ENCODE results near the gene THAP5. TPM values are rescaled to one million over a fixed set of nuclear protein-coding genes. Genes with fewer than 3 reads are reported as not detected.
A peak's percentile ranks its signal among the peaks of the same experiment; 100 is the strongest.

The THAP5 gene, protein sequence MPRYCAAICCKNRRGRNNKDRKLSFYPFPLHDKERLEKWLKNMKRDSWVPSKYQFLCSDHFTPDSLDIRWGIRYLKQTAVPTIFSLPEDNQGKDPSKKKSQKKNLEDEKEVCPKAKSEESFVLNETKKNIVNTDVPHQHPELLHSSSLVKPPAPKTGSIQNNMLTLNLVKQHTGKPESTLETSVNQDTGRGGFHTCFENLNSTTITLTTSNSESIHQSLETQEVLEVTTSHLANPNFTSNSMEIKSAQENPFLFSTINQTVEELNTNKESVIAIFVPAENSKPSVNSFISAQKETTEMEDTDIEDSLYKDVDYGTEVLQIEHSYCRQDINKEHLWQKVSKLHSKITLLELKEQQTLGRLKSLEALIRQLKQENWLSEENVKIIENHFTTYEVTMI
- total RNA-seq (2014; rRNA removed) (8.1 and 11.8 TPM in 2 replicates), Bru-seq, nascent RNA (percentile 93 among the genes with signal in this experiment), BruChase-seq, experiment 1, labeled RNA remaining after a 6-hour chase (percentile 97 among the genes with signal in this experiment), BruChase-seq, experiment 2, labeled RNA remaining after a 2-hour chase (percentile 94 among the genes with signal in this experiment)
- long read RNA-seq, transcript THAP5-208 (2 exons, 880 nt) = minor isoform, 14 of 78 reads
- long read RNA-seq, transcript THAP5-203 (3 exons, 3,306 nt) = major isoform, 45 of 78 reads
- long read RNA-seq, partial matches to known transcripts = 0 of 78 reads
- long read RNA-seq, other reads (novel, unspliced or antisense) = 11 of 78 reads

DNA sequence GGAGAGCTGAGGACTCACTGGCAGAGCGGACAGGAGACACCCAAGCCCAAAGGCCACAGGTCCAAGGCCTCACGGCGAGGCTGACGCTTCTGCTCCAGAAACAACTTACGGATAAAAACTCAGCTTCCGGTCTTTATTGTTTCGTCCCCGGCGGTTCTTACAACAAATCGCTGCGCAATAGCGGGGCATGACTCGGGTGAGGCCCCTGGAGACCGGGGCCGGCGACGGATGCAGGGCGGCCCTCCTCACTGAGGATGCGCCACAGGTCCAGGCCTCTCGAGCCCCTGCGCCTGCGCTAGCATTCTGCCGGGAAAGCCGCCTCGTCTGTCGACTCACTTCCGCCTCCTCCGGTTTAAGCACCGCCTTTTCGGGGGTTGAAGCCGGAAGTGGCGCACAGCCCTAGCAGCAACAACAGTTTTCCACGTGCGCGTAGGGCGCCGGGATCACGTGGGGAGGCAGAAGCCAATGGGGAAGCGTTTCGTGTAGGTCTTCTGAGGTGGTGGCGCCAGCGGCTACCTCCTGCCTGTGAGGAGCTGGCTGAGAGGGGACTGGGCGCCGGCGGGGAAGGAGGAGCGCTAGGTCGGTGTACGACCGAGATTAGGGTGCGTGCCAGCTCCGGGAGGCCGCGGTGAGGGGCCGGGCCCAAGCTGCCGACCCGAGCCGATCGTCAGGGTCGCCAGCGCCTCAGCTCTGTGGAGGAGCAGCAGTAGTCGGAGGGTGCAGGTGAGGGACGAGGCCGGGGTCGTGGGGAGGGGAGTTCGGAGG lies at the start of gene THAP5, which contains the start of gene DNAJB9:
TSS of gene THAP5 (minus strand) at position 326 of the 765 bp plus-strand sequence. CDS start at position 189, 137 bp downstream.
TSS of gene DNAJB9 (plus strand) at position 494 of the 765 bp plus-strand sequence. CDS start 1,853 bp downstream, outside the sequence.
- Histone ChIP-seq H3K36me3 (ENCODE audit: low read depth, low read length) (peaks cover 18% of the 10 kb centered on the region), H3F3A (ENCODE audit: low read length, unreplicated experiment) (no peaks in the 10 kb centered on the region), H3K79me2 (ENCODE audit: low read length) (peaks cover 69% of the 10 kb centered on the region), H2AFZ (ENCODE audit: low read length) (peak within 1 kb of the TSS; percentile 75), H3K9me2 (replicated peaks; ENCODE audit: low read length) (no peaks in the 10 kb centered on the region), H3K4me2 (ENCODE audit: low read length) (peak within 1 kb of the TSS; percentile 87), H4K20me1 (ENCODE audit: low read length) (0 out of 2 replicates have a peak, but pooled peaks cover 7% of the 10 kb centered on the region), H3K27me3 (ENCODE audit: low read length) (no peaks in the 10 kb centered on the region), H3K4me1 (ENCODE audit: insufficient read depth, low read length) (peaks cover 17% of the 10 kb centered on the region), H3K9me3 (ENCODE audit: low read length) (no peaks in the 10 kb centered on the region), H3K27ac (ENCODE audit: low read length) (peak within 1 kb of the TSS; percentile 71), H3K4me3 (ENCODE audit: low read length) (peak within 1 kb of the TSS; percentile 73), H3K9ac (ENCODE audit: low read length) (peak within 1 kb of the TSS; percentile 90)
- intact Hi-C loops (cut with micrococcal nuclease) = loop anchor here (1.0 kb wide), 1 partner anchor 43 kb away; the partner anchor contains the start of gene PNPLA8
- BruUV-seq (replicated peaks) = no TSS peak
- TF ChIP-seq EZH2 (IDR thresholded peaks at IDR 0.05; ENCODE audit: low read length, unreplicated experiment) (no peak), EZH2phosphoT487 (IDR thresholded peaks at IDR 0.05; ENCODE audit: borderline replicate concordance, low read length) (no peak)
- TF ChIP-seq, protein P1, sequence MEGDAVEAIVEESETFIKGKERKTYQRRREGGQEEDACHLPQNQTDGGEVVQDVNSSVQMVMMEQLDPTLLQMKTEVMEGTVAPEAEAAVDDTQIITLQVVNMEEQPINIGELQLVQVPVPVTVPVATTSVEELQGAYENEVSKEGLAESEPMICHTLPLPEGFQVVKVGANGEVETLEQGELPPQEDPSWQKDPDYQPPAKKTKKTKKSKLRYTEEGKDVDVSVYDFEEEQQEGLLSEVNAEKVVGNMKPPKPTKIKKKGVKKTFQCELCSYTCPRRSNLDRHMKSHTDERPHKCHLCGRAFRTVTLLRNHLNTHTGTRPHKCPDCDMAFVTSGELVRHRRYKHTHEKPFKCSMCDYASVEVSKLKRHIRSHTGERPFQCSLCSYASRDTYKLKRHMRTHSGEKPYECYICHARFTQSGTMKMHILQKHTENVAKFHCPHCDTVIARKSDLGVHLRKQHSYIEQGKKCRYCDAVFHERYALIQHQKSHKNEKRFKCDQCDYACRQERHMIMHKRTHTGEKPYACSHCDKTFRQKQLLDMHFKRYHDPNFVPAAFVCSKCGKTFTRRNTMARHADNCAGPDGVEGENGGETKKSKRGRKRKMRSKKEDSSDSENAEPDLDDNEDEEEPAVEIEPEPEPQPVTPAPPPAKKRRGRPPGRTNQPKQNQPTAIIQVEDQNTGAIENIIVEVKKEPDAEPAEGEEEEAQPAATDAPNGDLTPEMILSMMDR (conservative IDR thresholded peaks at IDR 0.05; ENCODE audit: low read depth, low read length) = no peak
- DNase-seq (peak; percentile 98), ATAC-seq (peak; percentile 94)
- CTCF ChIA-PET = interaction anchor here (0.5 kb wide), 1 partner anchor 233 kb away, joined by 12 read pairs; no protein-coding TSS in a partner anchor
- POLR2A ChIA-PET (ENCODE audit: unreplicated experiment) = interaction anchor here (0.7 kb wide), 1 partner anchor 44 kb away, joined by 4 read pairs; the partner anchor contains the start of gene PNPLA8

DNA sequence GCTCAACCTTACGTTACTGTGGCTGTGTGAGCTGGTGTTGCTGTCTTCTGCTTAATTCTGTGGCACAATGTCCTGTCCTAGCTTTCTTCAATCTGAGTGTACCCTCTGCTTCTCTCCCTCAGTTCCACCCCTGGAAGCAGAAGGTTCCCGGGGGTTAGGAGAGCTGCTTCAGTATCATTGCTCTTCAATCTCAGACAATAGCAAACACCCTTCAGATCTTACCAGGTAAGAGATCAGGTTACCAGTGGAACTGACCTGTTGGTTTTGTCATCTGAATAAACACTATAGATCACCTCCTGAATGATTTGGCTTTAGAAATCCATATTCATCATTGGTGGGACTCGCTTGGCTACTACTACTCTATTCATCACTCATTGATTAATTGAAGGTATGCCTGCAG lies 48.5 kb upstream of the THAP5 start:
- no peak overlapping the region for H3K9ac ChIP-seq (ENCODE audit: low read length)
- no TSS peak for BruUV-seq (replicated peaks)

More for the DNA sequence above, 48.5 kb upstream of the THAP5 start:
- intact Hi-C loops (cut with micrococcal nuclease) = no loop called here
- Histone ChIP-seq H3K27me3 (ENCODE audit: low read length) (peaks cover 14% of the 10 kb centered on the region), H3K79me2 (ENCODE audit: low read length) (no peaks in the 10 kb centered on the region), H3K4me2 (ENCODE audit: low read length) (no peak overlapping the region), H2AFZ (ENCODE audit: low read length) (no peak overlapping the region), H3K4me1 (ENCODE audit: insufficient read depth, low read length) (peaks cover 9% of the 10 kb centered on the region), H3K36me3 (ENCODE audit: low read depth, low read length) (no peaks in the 10 kb centered on the region), H3K9me3 (ENCODE audit: low read length) (no peaks in the 10 kb centered on the region), H3K27ac (ENCODE audit: low read length) (no peak overlapping the region), H3K9me2 (replicated peaks; ENCODE audit: low read length) (no peaks in the 10 kb centered on the region), H3F3A (ENCODE audit: low read length, unreplicated experiment) (no peaks in the 10 kb centered on the region), H4K20me1 (ENCODE audit: low read length) (no peaks in the 10 kb centered on the region), H3K4me3 (ENCODE audit: low read length) (no peak overlapping the region)
- DNase-seq (peak; percentile 43), ATAC-seq (no peak)
- CTCF ChIA-PET = no interaction called here
- POLR2A ChIA-PET (ENCODE audit: unreplicated experiment) = no interaction called here
- no peak for TF ChIP-seq EZH2phosphoT487 (IDR thresholded peaks at IDR 0.05; ENCODE audit: borderline replicate concordance, low read length)
- TF ChIP-seq, protein P1 (conservative IDR thresholded peaks at IDR 0.05; ENCODE audit: low read depth, low read length) = no peak
- no peak for TF ChIP-seq EZH2 (IDR thresholded peaks at IDR 0.05; ENCODE audit: low read length, unreplicated experiment)
